AG09309 (cell line): ENCODE measurements around the gene RBFOX1.

Experiments used
- DNase-seq: peaks from one replicate; pipeline ENCODE4 v3.0.0-alpha.2; 2010; ENCODE audit warnings: low read depth
- H3K4me3 ChIP-seq: 2 replicates; pipeline ENCODE4 v1.5.1; 2011; ENCODE audit warnings: mild to moderate bottlenecking, low read depth, low read length, moderate library complexity; ENCODE audit not compliant: control insufficient read depth
- TF ChIP-seq, protein P1 (sequence below): IDR thresholded peaks from 2 replicates; pipeline ENCODE4 v1.5.1; 2011; ENCODE audit warnings: mild to moderate bottlenecking, low read depth, low read length, inconsistent platforms; ENCODE audit not compliant: insufficient read depth, control insufficient read depth; ENCODE audit errors: missing control alignments

The RBFOX1 gene

DNA sequence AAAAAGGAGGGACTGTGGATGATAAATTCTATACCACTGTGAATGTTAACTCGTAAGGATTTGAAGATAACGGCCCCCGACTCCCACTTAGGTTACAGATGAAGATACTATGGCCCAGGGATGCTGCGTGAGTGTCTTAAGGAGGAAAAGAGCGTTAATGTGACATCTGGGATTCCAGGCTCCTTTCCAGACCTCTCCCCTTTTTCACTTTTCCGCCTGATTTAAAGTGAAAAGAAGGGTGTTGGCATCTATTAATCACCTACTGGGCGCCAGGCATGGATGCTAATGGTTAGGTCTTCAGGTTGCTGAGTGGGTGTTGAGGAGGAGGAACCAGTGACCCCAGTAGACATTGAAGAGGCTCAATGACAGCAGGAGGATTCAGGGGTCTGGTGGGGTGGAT lies 117.8 kb downstream of the RBFOX1 start:
- TF ChIP-seq, protein P1, sequence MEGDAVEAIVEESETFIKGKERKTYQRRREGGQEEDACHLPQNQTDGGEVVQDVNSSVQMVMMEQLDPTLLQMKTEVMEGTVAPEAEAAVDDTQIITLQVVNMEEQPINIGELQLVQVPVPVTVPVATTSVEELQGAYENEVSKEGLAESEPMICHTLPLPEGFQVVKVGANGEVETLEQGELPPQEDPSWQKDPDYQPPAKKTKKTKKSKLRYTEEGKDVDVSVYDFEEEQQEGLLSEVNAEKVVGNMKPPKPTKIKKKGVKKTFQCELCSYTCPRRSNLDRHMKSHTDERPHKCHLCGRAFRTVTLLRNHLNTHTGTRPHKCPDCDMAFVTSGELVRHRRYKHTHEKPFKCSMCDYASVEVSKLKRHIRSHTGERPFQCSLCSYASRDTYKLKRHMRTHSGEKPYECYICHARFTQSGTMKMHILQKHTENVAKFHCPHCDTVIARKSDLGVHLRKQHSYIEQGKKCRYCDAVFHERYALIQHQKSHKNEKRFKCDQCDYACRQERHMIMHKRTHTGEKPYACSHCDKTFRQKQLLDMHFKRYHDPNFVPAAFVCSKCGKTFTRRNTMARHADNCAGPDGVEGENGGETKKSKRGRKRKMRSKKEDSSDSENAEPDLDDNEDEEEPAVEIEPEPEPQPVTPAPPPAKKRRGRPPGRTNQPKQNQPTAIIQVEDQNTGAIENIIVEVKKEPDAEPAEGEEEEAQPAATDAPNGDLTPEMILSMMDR = no peak
- no peak overlapping the region for H3K4me3 ChIP-seq
- no peak for DNase-seq

DNA sequence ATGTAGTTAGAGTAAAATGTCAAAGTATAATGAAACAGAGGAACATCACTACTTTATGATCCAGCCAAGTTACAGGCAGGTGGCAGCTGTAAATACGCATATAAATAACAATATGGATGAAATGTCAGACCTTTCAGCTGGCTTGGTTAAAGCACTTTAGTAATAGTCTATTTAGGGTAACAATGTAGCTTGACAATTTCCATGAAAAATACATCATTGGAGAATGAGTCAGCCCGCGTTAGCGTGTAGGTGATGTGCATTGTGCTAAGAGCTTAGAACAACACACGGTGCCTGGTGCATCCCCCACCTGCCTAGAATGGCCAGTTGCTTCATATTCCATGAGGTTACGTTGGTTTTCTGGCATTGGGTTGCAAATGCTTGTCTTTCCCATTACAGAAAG lies 119.4 kb downstream of the RBFOX1 start:
- TF ChIP-seq, protein P1 = no peak
- DNase-seq = no peak
- H3K4me3 ChIP-seq = no peak overlapping the region

DNA sequence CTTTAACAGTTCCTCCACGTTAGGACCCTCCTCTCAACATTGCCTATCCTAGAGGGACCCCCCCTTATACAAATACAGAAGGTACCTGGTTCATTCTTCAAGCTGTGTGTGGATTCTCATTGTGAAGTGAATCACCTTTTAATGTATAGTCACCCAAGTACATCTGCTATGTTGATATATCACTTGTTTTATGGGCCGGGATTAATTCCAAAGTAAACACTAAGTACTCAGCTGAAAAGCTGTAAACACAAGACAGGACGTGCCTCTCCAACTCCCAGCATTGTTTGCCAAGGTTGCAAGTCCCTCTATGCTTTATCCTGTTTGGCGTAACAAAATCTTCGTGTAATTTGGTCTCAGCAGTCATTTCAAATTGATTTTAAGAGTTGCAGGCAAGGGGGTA lies 123.6 kb downstream of the RBFOX1 start:
- no peak overlapping the region for H3K4me3 ChIP-seq
- no peak for DNase-seq
- TF ChIP-seq, protein P1 = no peak

DNA sequence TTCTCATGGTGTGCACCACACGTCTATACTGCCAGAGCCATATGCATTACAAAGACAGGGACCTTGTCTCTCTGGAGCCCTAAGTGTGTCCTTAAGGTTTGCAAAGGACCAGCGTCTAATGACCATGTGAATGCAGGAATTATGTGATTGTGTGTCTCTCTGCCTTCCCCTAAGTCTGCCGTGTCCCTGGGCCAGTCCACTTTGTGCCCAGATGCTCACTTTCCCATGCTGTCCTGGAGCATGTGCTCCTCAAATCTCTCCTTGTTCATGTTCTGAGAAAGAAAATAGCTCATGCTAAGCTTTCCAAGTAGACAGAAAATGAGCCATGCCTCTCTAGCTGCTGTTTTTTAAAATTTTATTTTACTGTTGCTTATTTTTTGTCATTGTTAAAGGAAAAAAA lies 125.5 kb downstream of the RBFOX1 start:
- TF ChIP-seq, protein P1 = no peak
- no peak overlapping the region for H3K4me3 ChIP-seq
- DNase-seq = no peak

DNA sequence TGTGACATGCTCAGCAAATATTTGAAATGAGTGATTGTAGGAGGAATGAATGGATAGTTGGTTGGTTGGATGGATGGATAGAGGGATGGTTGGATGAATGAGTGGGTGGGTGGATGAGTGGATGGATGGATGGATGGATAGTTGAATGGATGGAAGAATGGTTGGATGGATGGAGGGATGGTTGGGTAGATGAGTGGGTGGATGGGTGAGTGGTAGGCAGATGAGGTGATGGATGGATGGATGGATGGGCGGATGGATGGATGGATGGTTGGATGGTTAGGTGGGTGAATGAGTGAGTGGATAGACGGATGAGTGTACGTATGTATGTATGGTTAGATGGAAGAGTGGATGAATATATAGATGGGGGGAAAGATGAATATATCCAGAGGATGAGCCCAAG lies 137.7 kb downstream of the RBFOX1 start:
- TF ChIP-seq, protein P1 = no peak
- H3K4me3 ChIP-seq = no peak overlapping the region
- no peak for DNase-seq

DNA sequence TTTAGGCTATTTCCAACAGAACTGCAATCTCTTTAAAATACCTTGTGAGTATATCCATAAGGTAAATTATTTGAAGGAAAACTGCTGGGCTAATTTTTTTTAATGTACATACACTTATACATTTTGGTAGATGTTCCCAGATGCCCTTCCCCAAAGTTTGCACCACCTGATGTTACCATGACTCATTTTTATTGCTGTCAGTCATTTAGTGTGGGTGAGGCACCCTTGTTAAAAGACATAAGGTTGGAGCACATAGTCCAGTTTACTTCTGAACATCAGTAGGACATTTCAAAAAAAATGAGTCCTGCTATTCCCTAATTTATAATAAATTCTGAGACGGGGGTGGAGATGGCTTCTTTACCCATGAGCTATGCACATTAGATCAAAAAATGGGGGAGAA lies 138.6 kb downstream of the RBFOX1 start:
- TF ChIP-seq, protein P1 = no peak
- H3K4me3 ChIP-seq = no peak overlapping the region
- DNase-seq = no peak

DNA sequence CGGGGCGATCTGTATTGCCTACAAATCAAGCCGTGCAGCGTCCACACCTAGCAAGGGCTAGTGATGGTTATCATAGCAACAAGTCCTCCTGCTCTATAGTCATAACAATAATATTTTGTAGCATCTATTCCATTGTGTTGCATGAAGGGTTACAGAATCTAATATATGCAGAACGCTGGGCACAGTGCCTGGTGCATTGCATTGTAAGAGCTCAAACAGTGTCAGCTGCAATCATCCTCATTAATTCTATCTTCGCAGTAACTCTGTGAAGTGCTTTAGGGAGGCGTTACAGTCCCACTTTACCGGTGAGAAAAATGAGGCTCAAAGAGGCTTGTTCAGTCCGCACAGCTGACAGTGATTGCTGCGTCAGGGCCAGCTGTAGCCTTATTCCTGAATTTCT lies 149.4 kb downstream of the RBFOX1 start:
- DNase-seq = no peak
- TF ChIP-seq, protein P1 = no peak
- H3K4me3 ChIP-seq = no peak overlapping the region
